OCI-LY7 (cell line): ENCODE data around the gene DUSP19. TPM values are rescaled to one million over a fixed set of nuclear protein-coding genes. Genes with fewer than 3 reads are reported as not detected.

Experiments
- BruUV-seq: library from RNA; stranded (reverse); fragments of 400-500 nt; replicated peaks from 2 replicates; lab custom pipeline; 2021; lab: Mats Ljungman, UMichigan
- CTCF ChIA-PET: fragments of 300-600 bp; sonication (Branson Sonifier 250); formaldehyde crosslinking; loops from one replicate; lab custom pipeline; 2022; ENCODE audit warnings: antibody characterized with exemption; ENCODE audit not compliant: unreplicated experiment; lab: Charles Lee
- POLR2A ChIA-PET: fragments of 300-600 bp; sonication (Branson Sonifier 250); formaldehyde crosslinking; loops from one replicate; lab custom pipeline; 2022; ENCODE audit warnings: antibody characterized with exemption; lab: Charles Lee
- DNase-seq: peaks from one replicate; pipeline ENCODE4 v3.0.0-alpha.2; 2015; ENCODE audit warnings: low spot score
- H2AFZ ChIP-seq: fragments of 200-600 bp; sonication (generic), shearing (Covaris generic); 2 replicates; pipeline ENCODE4 v1.6.1; 2014; ENCODE audit warnings: mild to moderate bottlenecking, antibody characterized with exemption, low read length, moderate library complexity
- H3K27ac ChIP-seq: fragments of 200-600 bp; sonication (generic); 2 replicates; pipeline ENCODE4 v1.5.1; 2014; ENCODE audit warnings: mixed run types, low read depth, mild to moderate bottlenecking, moderate library complexity, low read length, inconsistent platforms; ENCODE audit not compliant: poor library complexity, severe bottlenecking
- H3K36me3 ChIP-seq: fragments of 200-600 bp; sonication (generic); 2 replicates; pipeline ENCODE4 v1.6.1; 2014; ENCODE audit warnings: mild to moderate bottlenecking, antibody characterized with exemption, low read length, moderate library complexity, mixed read lengths; ENCODE audit not compliant: insufficient read depth
- H3K4me1 ChIP-seq: fragments of 200-600 bp; sonication (generic); 2 replicates; pipeline ENCODE4 v1.5.1; 2014; ENCODE audit warnings: mild to moderate bottlenecking, low read length; ENCODE audit not compliant: insufficient read depth, poor library complexity, severe bottlenecking
- H3K4me2 ChIP-seq: fragments of 200-600 bp; sonication (generic); 2 replicates; pipeline ENCODE4 v1.6.1; 2014; ENCODE audit warnings: mild to moderate bottlenecking, low read length
- H3K4me3 ChIP-seq: fragments of 200-600 bp; sonication (generic); 2 replicates; pipeline ENCODE4 v1.5.1; 2014; ENCODE audit warnings: mild to moderate bottlenecking, low read depth, low read length; ENCODE audit not compliant: poor library complexity, severe bottlenecking
- H3K79me2 ChIP-seq: fragments of 200-600 bp; sonication (generic); 2 replicates; pipeline ENCODE4 v1.6.1; 2016; ENCODE audit warnings: low read depth, mild to moderate bottlenecking, low read length, moderate library complexity, mixed read lengths; ENCODE audit not compliant: insufficient read depth
- H3K9me2 ChIP-seq: fragments of 200-600 bp; sonication (generic); 2 replicates; pipeline ENCODE4 v1.6.1; 2016; ENCODE audit warnings: mild to moderate bottlenecking, low read length, mixed read lengths; ENCODE audit not compliant: insufficient read depth
- H3K9me3 ChIP-seq: fragments of 200-600 bp; sonication (generic); 2 replicates; pipeline ENCODE4 v1.6.1; 2014; ENCODE audit warnings: mild to moderate bottlenecking, mixed run types, low read length, mixed read lengths
- H4K20me1 ChIP-seq: fragments of 200-600 bp; sonication (generic); 2 replicates; pipeline ENCODE4 v1.6.1; 2014; ENCODE audit warnings: mild to moderate bottlenecking, antibody characterized with exemption, low read length, moderate library complexity, mixed read lengths; ENCODE audit not compliant: insufficient read depth
- EZH2phosphoT487 ChIP-seq: fragments of 200-600 bp; sonication (generic); IDR thresholded peaks from 2 replicates; pipeline ENCODE4 v1.6.1; 2018; ENCODE audit warnings: low read depth, borderline replicate concordance, mild to moderate bottlenecking, mixed run types, antibody characterized with exemption, low read length, moderate library complexity, mixed read lengths
- intact Hi-C: fragments of 100-400 bp; cut with micrococcal nuclease; formaldehyde crosslinking; loops from one replicate; pipeline ENCODE4 v1.10.0; 2022; ENCODE audit not compliant: unreplicated experiment
- total RNA-seq, 2 experiments: library from RNA; depleted of rRNA in 1 of 2; stranded (reverse); fragments of >200 nt in 1 of 2; shearing (Covaris generic) in 1 of 2; gene quantifications; 2 replicates each; pipeline ENCODE4 v1.2.3, GENCODE V29; 2014 to 2022
- TF ChIP-seq, protein P1 (sequence below): fragments of 200-600 bp; sonication (generic); conservative IDR thresholded peaks from 2 replicates; pipeline ENCODE4 v1.5.1; 2014; ENCODE audit warnings: mild to moderate bottlenecking, antibody characterized with exemption, low read length, moderate library complexity, mixed read lengths

Gene DUSP19
- total RNA-seq, 2 experiments from 2014 or later, result 1.2 to 3.9 TPM

DNA sequence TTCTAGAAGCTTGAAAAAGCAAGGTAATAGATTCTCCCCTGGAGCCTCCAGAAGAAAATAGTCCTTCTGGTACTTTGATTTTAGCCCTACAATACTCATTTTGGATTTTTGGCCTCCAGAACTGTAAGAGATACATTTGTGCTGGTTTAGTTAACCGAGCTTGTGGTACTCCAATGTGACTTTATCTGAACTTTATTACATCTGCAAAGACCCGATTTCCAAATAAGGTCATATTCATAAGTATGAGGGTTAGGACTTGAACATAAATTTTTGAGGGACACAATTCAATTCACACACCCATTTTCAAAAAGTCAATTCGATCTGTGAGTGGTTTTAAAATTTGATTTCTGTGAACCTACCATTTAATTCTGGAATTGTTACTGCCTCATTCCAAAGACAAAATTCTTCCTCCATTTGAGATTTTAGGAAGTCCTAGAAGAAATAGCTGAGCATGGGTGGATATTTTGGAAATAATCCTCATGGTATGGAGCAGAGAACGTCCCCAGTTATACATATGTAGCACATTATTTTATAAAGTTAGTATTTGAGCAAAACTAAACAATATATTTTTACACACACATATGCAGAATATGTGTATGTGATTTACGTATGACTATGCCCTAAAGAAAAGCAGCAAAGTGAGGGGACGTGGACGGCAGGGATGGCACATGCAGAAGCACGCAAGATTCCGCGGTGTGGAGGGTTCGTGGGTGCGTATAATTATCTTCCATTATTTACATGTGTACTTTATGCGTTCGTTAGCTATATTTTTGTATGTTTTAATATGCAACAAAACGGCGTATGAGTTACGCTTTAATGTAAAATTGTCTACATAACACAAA lies 44.8 kb downstream of the DUSP19 start:
- no peak overlapping the region for H3K27ac ChIP-seq
- CTCF ChIA-PET, result no interaction called here
- peak overlapping the region; percentile 97 for H3K4me3 ChIP-seq
- no peak for DNase-seq
- no peaks in the 10 kb centered on the region for H3K9me2 ChIP-seq
- H3K79me2 ChIP-seq, result peaks cover 38% of the 10 kb centered on the region
- peaks cover 26% of the 10 kb centered on the region; the same call in 1 of the 2 replicates for H4K20me1 ChIP-seq
- intact Hi-C loops, result no loop called here
- peak overlapping the region; percentile 87 for H3K4me2 ChIP-seq
- no peak for TF ChIP-seq EZH2phosphoT487
- TF ChIP-seq, protein P1, sequence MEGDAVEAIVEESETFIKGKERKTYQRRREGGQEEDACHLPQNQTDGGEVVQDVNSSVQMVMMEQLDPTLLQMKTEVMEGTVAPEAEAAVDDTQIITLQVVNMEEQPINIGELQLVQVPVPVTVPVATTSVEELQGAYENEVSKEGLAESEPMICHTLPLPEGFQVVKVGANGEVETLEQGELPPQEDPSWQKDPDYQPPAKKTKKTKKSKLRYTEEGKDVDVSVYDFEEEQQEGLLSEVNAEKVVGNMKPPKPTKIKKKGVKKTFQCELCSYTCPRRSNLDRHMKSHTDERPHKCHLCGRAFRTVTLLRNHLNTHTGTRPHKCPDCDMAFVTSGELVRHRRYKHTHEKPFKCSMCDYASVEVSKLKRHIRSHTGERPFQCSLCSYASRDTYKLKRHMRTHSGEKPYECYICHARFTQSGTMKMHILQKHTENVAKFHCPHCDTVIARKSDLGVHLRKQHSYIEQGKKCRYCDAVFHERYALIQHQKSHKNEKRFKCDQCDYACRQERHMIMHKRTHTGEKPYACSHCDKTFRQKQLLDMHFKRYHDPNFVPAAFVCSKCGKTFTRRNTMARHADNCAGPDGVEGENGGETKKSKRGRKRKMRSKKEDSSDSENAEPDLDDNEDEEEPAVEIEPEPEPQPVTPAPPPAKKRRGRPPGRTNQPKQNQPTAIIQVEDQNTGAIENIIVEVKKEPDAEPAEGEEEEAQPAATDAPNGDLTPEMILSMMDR, result no peak
- peaks cover 10% of the 10 kb centered on the region for H3K36me3 ChIP-seq
- H3K9me3 ChIP-seq, result no peaks in the 10 kb centered on the region
- peaks cover 22% of the 10 kb centered on the region for H3K4me1 ChIP-seq
- peak overlapping the region; percentile 97 for H2AFZ ChIP-seq
- no TSS peak for BruUV-seq
- POLR2A ChIA-PET, result interaction anchor here (0.5 to 2.3 kb wide), 10 partner anchors 9 to 1736 kb away, joined by 3 to 10 read pairs (median 3); partner anchors contain the start of gene DUSP19

DNA sequence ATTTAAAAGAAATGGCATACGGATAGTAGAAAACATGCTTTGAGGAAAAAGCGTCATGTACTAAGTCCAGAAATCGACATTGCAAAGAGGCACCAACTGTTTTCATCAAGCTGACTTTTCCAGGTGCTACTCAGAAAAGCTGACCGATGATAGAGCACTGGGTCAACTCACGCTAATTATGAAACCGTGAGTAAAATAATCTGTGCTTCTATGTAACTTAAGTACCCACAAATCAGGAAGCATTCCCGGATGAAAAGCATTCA lies 45.3 kb downstream of the DUSP19 start:
- Histone ChIP-seq H3K9me2 (no peaks in the 10 kb centered on the region), H3K4me2 (peak overlapping the region; percentile 87), H3K79me2 (peaks cover 44% of the 10 kb centered on the region), H4K20me1 (peaks cover 31% of the 10 kb centered on the region; the same call in 1 of the 2 replicates), H3K4me1 (peaks cover 22% of the 10 kb centered on the region), H3K36me3 (peaks cover 16% of the 10 kb centered on the region), H3K9me3 (no peaks in the 10 kb centered on the region), H2AFZ (peak overlapping the region; percentile 97), H3K27ac (peak overlapping the region; percentile 88), H3K4me3 (peak overlapping the region; percentile 97)
- DNase-seq, result no peak
- ChIA-PET POLR2A (interaction anchor here (0.7 to 2.3 kb wide), 6 partner anchors 8 to 45 kb away, joined by 3 to 10 read pairs (median 4); partner anchors contain the start of gene DUSP19), CTCF (no interaction called here)
- TF ChIP-seq, protein P1, result no peak
- TF ChIP-seq EZH2phosphoT487, result no peak
- intact Hi-C loops, result no loop called here
- no TSS peak for BruUV-seq
